Erythroblast (primary cell): Measurements from ENCODE around the gene MBLAC1.

Experiments
- GATA1 ChIP-seq: IDR thresholded peaks from 2 replicates; pipeline ENCODE4 v1.6.1; 2011; ENCODE audit warnings: low read depth, mild to moderate bottlenecking, control low read depth, low read length, moderate library complexity
- POLR2A ChIP-seq: IDR thresholded peaks from 2 replicates; pipeline ENCODE4 v1.6.1; 2011; ENCODE audit warnings: mild to moderate bottlenecking, low read length

DNA sequence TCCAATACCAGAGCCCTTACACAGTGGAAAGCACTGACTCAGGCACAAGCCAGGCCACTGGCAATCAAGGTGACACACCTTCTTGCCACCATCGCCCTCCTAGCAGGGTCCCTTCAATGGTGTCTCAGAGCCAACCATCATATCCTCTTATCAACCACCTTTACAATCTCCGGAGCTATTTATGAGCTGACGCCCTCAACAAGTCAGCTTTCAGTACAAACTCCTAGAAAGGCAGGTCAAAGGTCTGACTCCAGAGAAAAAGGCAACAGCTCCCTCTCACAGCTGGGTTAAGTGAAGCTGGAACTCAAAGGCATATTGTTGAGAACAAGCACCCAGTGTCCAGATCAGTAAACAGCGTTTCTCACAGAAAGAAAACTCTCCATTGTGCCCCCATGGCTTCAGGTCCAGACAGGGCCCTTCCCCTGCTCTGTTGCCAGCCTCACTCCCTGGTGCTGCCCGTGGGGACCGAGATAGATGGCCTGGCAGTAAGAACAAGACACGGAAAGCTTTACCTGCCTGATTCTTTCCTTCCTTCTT lies 47.7 kb upstream of the MBLAC1 start:
- TF ChIP-seq POLR2A (no peak), GATA1 (no peak)
